Measurements from ENCODE around the gene UBE2V1. TPM values are rescaled to one million over a fixed set of nuclear protein-coding genes. Genes with fewer than 3 reads are reported as not detected.

The UBE2V1 gene
- total and polyA plus RNA-seq, 2 of the 13 experiments (the other 11 are each of a cell fraction or from before 2014, with no cell fraction given), result 81.3 to 132 TPM

- TF ChIP-seq THAP9 (CRISPR knock-in tag; IDR thresholded peaks at IDR 0.05; ENCODE audit: borderline replicate concordance) (no peak), RBAK (CRISPR knock-in tag; IDR thresholded peaks at IDR 0.05) (no peak), MAFF (IDR thresholded peaks at IDR 0.05; ENCODE audit: low read depth, low read length) (no peak), SETDB1 (CRISPR knock-in tag; IDR thresholded peaks at IDR 0.05; ENCODE audit: borderline replicate concordance) (no peak), ZNF670 (CRISPR knock-in tag; IDR thresholded peaks at IDR 0.05; ENCODE audit: borderline replicate concordance) (no peak), SUZ12 (IDR thresholded peaks at IDR 0.05; ENCODE audit: low read depth, low read length) (no peak), POLR2AphosphoS2 (IDR thresholded peaks at IDR 0.05; ENCODE audit: low read depth, low read length) (no peak), KDM5A (IDR thresholded peaks at IDR 0.05; ENCODE audit: borderline replicate concordance, low read length) (0 out of 2 replicates have a peak, but pooled peaks have one; percentile 80), FLYWCH1 (CRISPR knock-in tag; IDR thresholded peaks at IDR 0.05) (no peak), ZC3H13 (CRISPR knock-in tag; IDR thresholded peaks at IDR 0.05) (no peak), ESRRA (CRISPR knock-in tag; IDR thresholded peaks at IDR 0.05; ENCODE audit: low read depth) (no peak), RFXANK (CRISPR knock-in tag; IDR thresholded peaks at IDR 0.05) (no peak), U2AF2 (IDR thresholded peaks at IDR 0.05; ENCODE audit: low read depth, low read length) (no peak), TERF1 (CRISPR knock-in tag; IDR thresholded peaks at IDR 0.05) (no peak), ZNF605 (CRISPR knock-in tag; IDR thresholded peaks at IDR 0.05) (0 out of 2 replicates have a peak, but pooled peaks have one; percentile 8), ZNF292 (CRISPR knock-in tag; IDR thresholded peaks at IDR 0.05; ENCODE audit: borderline replicate concordance, low read depth) (no peak), ZMYM3 (CRISPR knock-in tag; IDR thresholded peaks at IDR 0.05) (peak; percentile 54), DMAP1 (CRISPR knock-in tag; IDR thresholded peaks at IDR 0.05) (no peak), SRSF4 (IDR thresholded peaks at IDR 0.05; ENCODE audit: low read depth, low read length, poor library complexity, severe bottlenecking) (no peak), ZNF790 (CRISPR knock-in tag; IDR thresholded peaks at IDR 0.05; ENCODE audit: borderline replicate concordance) (0 out of 2 replicates have a peak, but pooled peaks have one; percentile 26), ZNF367 (CRISPR knock-in tag; IDR thresholded peaks at IDR 0.05; ENCODE audit: borderline replicate concordance) (no peak), MEIS2 (CRISPR knock-in tag; IDR thresholded peaks at IDR 0.05) (no peak), NFKBIZ (CRISPR knock-in tag; IDR thresholded peaks at IDR 0.05) (no peak), GMEB1 (CRISPR knock-in tag; IDR thresholded peaks at IDR 0.05; ENCODE audit: borderline replicate concordance) (peak; percentile 52; the same call in 1 of the 2 replicates), CHCHD3 (CRISPR knock-in tag; IDR thresholded peaks at IDR 0.05) (no peak), ZNF703 (CRISPR knock-in tag; IDR thresholded peaks at IDR 0.05; ENCODE audit: borderline replicate concordance) (no peak)
Observed at GRCh38 chr20:50113420-50114224, 672 bp upstream of the UBE2V1 start (continued).
